ENCODE results near the gene EFCC1.

EFCC1 gene

GRCh38 chr3:129077222-129077621 lies 76.1 kb downstream of the EFCC1 start:
- TF ChIP-seq CTCF (IDR thresholded peaks at IDR 0.05; ENCODE audit: low read depth, low read length, poor library complexity, severe bottlenecking) (no peak), EZH2phosphoT487 (IDR thresholded peaks at IDR 0.05; ENCODE audit: borderline replicate concordance, low read length) (no peak)
- no peak overlapping the region for H3K4me2 ChIP-seq (ENCODE audit: low read length)
- no peaks in the 10 kb centered on the region for H3K79me2 ChIP-seq (ENCODE audit: control insufficient read depth, low read length)

GRCh38 chr3:129078510-129078909 lies 77.4 kb downstream of the EFCC1 start:
- H3K4me3 ChIP-seq (ENCODE audit: low read length), result no peak overlapping the region
- H3K4me1 ChIP-seq (ENCODE audit: control insufficient read depth, low read length), result no peaks in the 10 kb centered on the region
- H3K9me2 ChIP-seq (replicated peaks; ENCODE audit: control insufficient read depth, low read length), result no peaks in the 10 kb centered on the region
- no peaks in the 10 kb centered on the region for H3K9me3 ChIP-seq (ENCODE audit: control insufficient read depth, insufficient read depth, low read length)
- H3K36me3 ChIP-seq (ENCODE audit: control insufficient read depth, low read length), result no peaks in the 10 kb centered on the region
- no peaks in the 10 kb centered on the region for H3K27me3 ChIP-seq (ENCODE audit: control insufficient read depth, low read length)
- H3F3A ChIP-seq (ENCODE audit: control insufficient read depth, insufficient read depth), result no peaks in the 10 kb centered on the region
- no peaks in the 10 kb centered on the region for H4K20me1 ChIP-seq (ENCODE audit: control insufficient read depth, insufficient read depth, low read depth, low read length)
- no peaks in the 10 kb centered on the region for H3K79me2 ChIP-seq (ENCODE audit: control insufficient read depth, low read length)
- TF ChIP-seq CTCF (IDR thresholded peaks at IDR 0.05; ENCODE audit: low read depth, low read length, poor library complexity, severe bottlenecking) (no peak), EZH2phosphoT487 (IDR thresholded peaks at IDR 0.05; ENCODE audit: borderline replicate concordance, low read length) (no peak)
- no peak overlapping the region for H3K27ac ChIP-seq (ENCODE audit: low read depth, low read length)
- no peak overlapping the region for H3K4me2 ChIP-seq (ENCODE audit: low read length)

More at GRCh38 chr3:129077222-129077621, 76.1 kb downstream of the EFCC1 start:
- Histone ChIP-seq H3K9me2 (replicated peaks; ENCODE audit: control insufficient read depth, low read length) (no peaks in the 10 kb centered on the region), H4K20me1 (ENCODE audit: control insufficient read depth, insufficient read depth, low read depth, low read length) (no peaks in the 10 kb centered on the region), H3K27ac (ENCODE audit: low read depth, low read length) (no peak overlapping the region), H3K4me3 (ENCODE audit: low read length) (no peak overlapping the region), H3K36me3 (ENCODE audit: control insufficient read depth, low read length) (no peaks in the 10 kb centered on the region), H3K27me3 (ENCODE audit: control insufficient read depth, low read length) (no peaks in the 10 kb centered on the region), H3F3A (ENCODE audit: control insufficient read depth, insufficient read depth) (no peaks in the 10 kb centered on the region), H3K4me1 (ENCODE audit: control insufficient read depth, low read length) (no peaks in the 10 kb centered on the region), H3K9me3 (ENCODE audit: control insufficient read depth, insufficient read depth, low read length) (no peaks in the 10 kb centered on the region)

GRCh38 chr3:129081503-129081902 lies 80.4 kb downstream of the EFCC1 start:
- Histone ChIP-seq H3K79me2 (ENCODE audit: control insufficient read depth, low read length) (no peaks in the 10 kb centered on the region), H3K9me3 (ENCODE audit: control insufficient read depth, insufficient read depth, low read length) (no peaks in the 10 kb centered on the region), H3K4me3 (ENCODE audit: low read length) (no peak overlapping the region), H3K4me1 (ENCODE audit: control insufficient read depth, low read length) (no peaks in the 10 kb centered on the region), H4K20me1 (ENCODE audit: control insufficient read depth, insufficient read depth, low read depth, low read length) (no peaks in the 10 kb centered on the region), H3K27ac (ENCODE audit: low read depth, low read length) (no peak overlapping the region), H3K4me2 (ENCODE audit: low read length) (no peak overlapping the region), H3K36me3 (ENCODE audit: control insufficient read depth, low read length) (no peaks in the 10 kb centered on the region), H3K9me2 (replicated peaks; ENCODE audit: control insufficient read depth, low read length) (no peaks in the 10 kb centered on the region), H3F3A (ENCODE audit: control insufficient read depth, insufficient read depth) (no peaks in the 10 kb centered on the region), H3K27me3 (ENCODE audit: control insufficient read depth, low read length) (no peaks in the 10 kb centered on the region)
- no peak for TF ChIP-seq EZH2phosphoT487 (IDR thresholded peaks at IDR 0.05; ENCODE audit: borderline replicate concordance, low read length)
- no peak for TF ChIP-seq CTCF (IDR thresholded peaks at IDR 0.05; ENCODE audit: low read depth, low read length, poor library complexity, severe bottlenecking)

- Histone ChIP-seq H4K20me1 (ENCODE audit: control insufficient read depth, insufficient read depth, low read depth, low read length) (no peaks in the 10 kb centered on the region), H3K36me3 (ENCODE audit: control insufficient read depth, low read length) (no peaks in the 10 kb centered on the region), H3K4me3 (ENCODE audit: low read length) (no peak overlapping the region), H3K9me2 (replicated peaks; ENCODE audit: control insufficient read depth, low read length) (no peaks in the 10 kb centered on the region), H3K4me1 (ENCODE audit: control insufficient read depth, low read length) (no peaks in the 10 kb centered on the region), H3K27me3 (ENCODE audit: control insufficient read depth, low read length) (no peaks in the 10 kb centered on the region), H3K9me3 (ENCODE audit: control insufficient read depth, insufficient read depth, low read length) (no peaks in the 10 kb centered on the region), H3K27ac (ENCODE audit: low read depth, low read length) (no peak overlapping the region), H3K79me2 (ENCODE audit: control insufficient read depth, low read length) (no peaks in the 10 kb centered on the region), H3K4me2 (ENCODE audit: low read length) (no peak overlapping the region), H3F3A (ENCODE audit: control insufficient read depth, insufficient read depth) (no peaks in the 10 kb centered on the region)
- TF ChIP-seq EZH2phosphoT487 (IDR thresholded peaks at IDR 0.05; ENCODE audit: borderline replicate concordance, low read length), result no peak
- TF ChIP-seq CTCF (IDR thresholded peaks at IDR 0.05; ENCODE audit: low read depth, low read length, poor library complexity, severe bottlenecking), result no peak
These were observed 80.9 kb downstream of the EFCC1 start for GRCh38 chr3:129082026-129082425.
